Effector memory CD8-positive, alpha-beta T cell (primary cell): ENCODE data around the gene SH2B2.
"Not testable (repeated sequence)": the region's sequence is repeated elsewhere in the genome, so short reads cannot be mapped to it uniquely, and the experiment has no call there.

Experiments used
- ATAC-seq: fragments of 150-1000 bp; cut with Tn5 transposase; replicated peaks from 2 replicates; pipeline ENCODE4 v1.10.0; 2021; ENCODE audit warnings: mild to moderate bottlenecking, moderate library complexity
- DNase-seq, 3 experiments: peaks; one replicate each; pipeline ENCODE4 v3.0.0; 2021
- H3K27ac Mint-ChIP-seq, 2 donors: one replicate each; pipeline ENCODE4 v1.8.0; 2022; ENCODE audit warnings: mild to moderate bottlenecking in 2 of 2, mixed read lengths in 2 of 2, moderate library complexity in 2 of 2
- H3K27me3 Mint-ChIP-seq, 2 donors: one replicate each; pipeline ENCODE4 v1.8.0; 2022; ENCODE audit warnings: mixed read lengths in 2 of 2
- H3K36me3 Mint-ChIP-seq: one replicate; pipeline ENCODE4 v1.8.0; 2022; ENCODE audit warnings: mild to moderate bottlenecking, moderate library complexity, mixed read lengths; ENCODE audit not compliant: insufficient read depth
- H3K4me1 Mint-ChIP-seq, 2 donors: one replicate each; pipeline ENCODE4 v1.8.0; 2022; ENCODE audit warnings: low read depth in 2 of 2, mixed read lengths in 2 of 2
- H3K4me3 Mint-ChIP-seq, 2 donors: one replicate each; pipeline ENCODE4 v1.8.0; 2022; ENCODE audit warnings: mild to moderate bottlenecking in 2 of 2, mixed read lengths in 2 of 2, moderate library complexity in 2 of 2
- H3K9me3 Mint-ChIP-seq, 2 donors: one replicate each; pipeline ENCODE4 v1.8.0; 2022; ENCODE audit warnings: mixed read lengths in 2 of 2

SH2B2 gene

GRCh38 chr7:102317231-102318059 lies 30.8 kb downstream of the SH2B2 start:
- H3K4me1 Mint-ChIP-seq, result peaks cover 0 to 4% of the 10 kb centered on the region in 2 donors
- ATAC-seq, result no peak
- DNase-seq, result no peak
- H3K27ac Mint-ChIP-seq, result no peak overlapping the region
- H3K36me3 Mint-ChIP-seq, result peaks cover 4% of the 10 kb centered on the region
- no peak overlapping the region for H3K4me3 Mint-ChIP-seq
- peaks cover 2 to 20% of the 10 kb centered on the region in 2 donors for H3K27me3 Mint-ChIP-seq
- no peaks in the 10 kb centered on the region for H3K9me3 Mint-ChIP-seq

DNA sequence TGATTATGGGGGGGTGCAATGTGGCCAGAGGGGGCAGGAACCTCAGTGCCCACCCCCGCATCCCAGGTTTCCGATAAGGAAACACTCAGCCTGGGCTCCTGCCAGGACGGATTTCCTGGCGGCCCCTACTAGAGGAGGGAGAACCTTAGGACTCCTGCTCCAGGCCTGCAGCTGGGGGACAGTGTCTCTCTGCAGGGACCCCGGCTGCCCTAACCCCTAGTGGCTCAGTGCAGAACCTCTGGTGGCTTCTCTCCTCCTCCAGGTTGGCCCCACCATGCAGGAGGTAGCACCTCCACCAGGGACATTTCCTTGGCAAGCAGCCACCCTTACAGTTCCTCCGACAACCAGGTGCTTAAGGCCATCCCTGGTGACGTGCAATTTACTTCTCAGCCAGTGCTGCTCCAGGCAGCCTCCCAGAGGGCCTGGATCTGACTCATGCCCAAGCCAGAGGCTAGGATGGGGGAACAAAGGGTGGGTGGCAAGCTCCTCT lies 31.9 kb downstream of the SH2B2 start:
- peaks cover 0 to 4% of the 10 kb centered on the region in 2 donors for H3K4me1 Mint-ChIP-seq
- H3K27ac Mint-ChIP-seq, result no peak overlapping the region
- no peak for ATAC-seq
- no peak for DNase-seq
- H3K4me3 Mint-ChIP-seq, result no peak overlapping the region
- peaks cover 4% of the 10 kb centered on the region for H3K36me3 Mint-ChIP-seq
- H3K27me3 Mint-ChIP-seq, result peaks cover 6 to 29% of the 10 kb centered on the region in 2 donors
- H3K9me3 Mint-ChIP-seq, result no peaks in the 10 kb centered on the region

DNA sequence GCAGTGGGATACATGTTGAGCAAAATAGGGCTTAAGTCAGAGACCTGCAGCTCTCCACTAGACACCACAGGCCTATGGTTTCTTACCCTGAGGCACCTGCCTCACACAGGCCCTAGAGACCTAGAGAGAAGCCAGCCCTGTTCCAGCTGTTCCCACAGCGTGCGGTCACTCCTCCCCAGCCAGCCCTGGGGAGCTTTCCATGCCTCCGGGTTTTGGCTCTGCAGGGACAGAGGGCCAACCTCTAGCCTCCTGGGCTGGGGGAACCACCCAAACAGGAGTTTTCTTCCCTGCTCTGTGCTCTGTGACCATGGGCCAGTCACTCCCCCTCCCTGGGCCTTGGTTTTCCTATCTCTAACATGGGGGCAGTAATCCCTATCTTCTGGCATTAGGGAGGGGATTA lies 33.0 kb downstream of the SH2B2 start:
- no peak for ATAC-seq
- H3K27me3 Mint-ChIP-seq, result peaks cover 6 to 38% of the 10 kb centered on the region in 2 donors
- H3K4me1 Mint-ChIP-seq, result peaks cover 0 to 4% of the 10 kb centered on the region in 2 donors
- H3K36me3 Mint-ChIP-seq, result peaks cover 4% of the 10 kb centered on the region
- no peaks in the 10 kb centered on the region for H3K9me3 Mint-ChIP-seq
- no peak for DNase-seq
- no peak overlapping the region for H3K4me3 Mint-ChIP-seq
- H3K27ac Mint-ChIP-seq, result no peak overlapping the region

DNA sequence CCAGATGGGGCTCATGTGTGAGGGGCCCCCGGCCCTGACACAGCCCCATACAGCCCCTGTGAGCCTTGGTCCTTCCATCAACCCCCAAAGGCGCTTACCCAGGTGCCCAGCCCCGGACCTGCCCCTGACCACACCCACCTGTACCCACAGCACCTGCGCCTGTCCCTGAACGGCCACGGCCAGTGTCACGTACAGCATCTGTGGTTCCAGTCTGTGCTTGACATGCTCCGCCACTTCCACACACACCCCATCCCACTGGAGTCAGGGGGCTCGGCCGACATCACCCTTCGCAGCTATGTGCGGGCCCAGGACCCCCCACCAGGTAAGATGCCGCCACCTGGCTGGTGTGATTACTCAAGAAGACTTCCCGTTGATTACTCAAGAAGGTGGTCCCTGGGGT lies 33.5 kb downstream of the SH2B2 start:
- peaks cover 6 to 38% of the 10 kb centered on the region in 2 donors for H3K27me3 Mint-ChIP-seq
- ATAC-seq, result no peak
- no peak overlapping the region for H3K27ac Mint-ChIP-seq
- peaks cover 4% of the 10 kb centered on the region for H3K36me3 Mint-ChIP-seq
- H3K9me3 Mint-ChIP-seq, result no peaks in the 10 kb centered on the region
- H3K4me1 Mint-ChIP-seq, result peaks cover 0 to 4% of the 10 kb centered on the region in 2 donors
- no peak overlapping the region for H3K4me3 Mint-ChIP-seq
- DNase-seq, result no peak

DNA sequence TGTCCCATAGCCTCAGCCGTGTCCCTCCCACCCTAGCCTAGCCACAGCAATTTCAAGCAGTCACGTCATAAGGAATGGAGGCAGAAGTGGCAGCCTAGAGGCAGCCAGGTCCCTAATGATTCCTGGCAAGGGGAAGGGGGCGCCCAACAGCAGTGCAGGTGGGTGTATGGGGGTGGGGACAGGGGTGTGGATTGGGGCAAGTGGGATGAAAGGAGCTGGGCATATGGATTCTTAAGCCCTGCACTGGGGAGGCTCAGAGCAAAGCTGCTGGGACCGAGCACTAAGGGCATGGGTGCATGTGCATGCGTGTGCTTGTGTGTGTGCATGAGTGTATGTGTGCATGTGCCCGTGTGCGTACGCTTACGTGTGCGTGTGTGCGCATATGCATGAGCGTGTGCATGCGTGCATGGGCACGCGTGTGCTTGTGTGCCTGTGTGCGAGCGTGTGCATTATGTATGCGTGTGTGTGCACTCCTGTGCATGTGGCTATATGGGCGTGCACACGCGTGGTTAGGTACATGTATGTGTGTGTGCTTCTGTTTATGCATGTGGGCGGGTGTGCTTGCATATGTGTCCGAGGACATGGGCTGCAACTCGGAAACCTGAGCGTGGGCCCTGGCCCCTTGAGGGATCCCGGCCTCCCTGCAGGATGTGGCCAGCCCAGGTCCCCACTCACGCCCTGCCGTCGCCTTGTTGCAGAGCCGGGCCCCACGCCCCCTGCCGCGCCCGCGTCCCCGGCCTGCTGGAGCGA lies 34.1 kb downstream of the SH2B2 start:
- H3K36me3 Mint-ChIP-seq, result peaks cover 4% of the 10 kb centered on the region
- no peaks in the 10 kb centered on the region for H3K9me3 Mint-ChIP-seq
- no peak overlapping the region for H3K27ac Mint-ChIP-seq
- peaks cover 6 to 38% of the 10 kb centered on the region in 2 donors for H3K27me3 Mint-ChIP-seq
- no peak for DNase-seq
- H3K4me1 Mint-ChIP-seq, result peaks cover 0 to 4% of the 10 kb centered on the region in 2 donors
- no peak for ATAC-seq
- no peak overlapping the region for H3K4me3 Mint-ChIP-seq

DNA sequence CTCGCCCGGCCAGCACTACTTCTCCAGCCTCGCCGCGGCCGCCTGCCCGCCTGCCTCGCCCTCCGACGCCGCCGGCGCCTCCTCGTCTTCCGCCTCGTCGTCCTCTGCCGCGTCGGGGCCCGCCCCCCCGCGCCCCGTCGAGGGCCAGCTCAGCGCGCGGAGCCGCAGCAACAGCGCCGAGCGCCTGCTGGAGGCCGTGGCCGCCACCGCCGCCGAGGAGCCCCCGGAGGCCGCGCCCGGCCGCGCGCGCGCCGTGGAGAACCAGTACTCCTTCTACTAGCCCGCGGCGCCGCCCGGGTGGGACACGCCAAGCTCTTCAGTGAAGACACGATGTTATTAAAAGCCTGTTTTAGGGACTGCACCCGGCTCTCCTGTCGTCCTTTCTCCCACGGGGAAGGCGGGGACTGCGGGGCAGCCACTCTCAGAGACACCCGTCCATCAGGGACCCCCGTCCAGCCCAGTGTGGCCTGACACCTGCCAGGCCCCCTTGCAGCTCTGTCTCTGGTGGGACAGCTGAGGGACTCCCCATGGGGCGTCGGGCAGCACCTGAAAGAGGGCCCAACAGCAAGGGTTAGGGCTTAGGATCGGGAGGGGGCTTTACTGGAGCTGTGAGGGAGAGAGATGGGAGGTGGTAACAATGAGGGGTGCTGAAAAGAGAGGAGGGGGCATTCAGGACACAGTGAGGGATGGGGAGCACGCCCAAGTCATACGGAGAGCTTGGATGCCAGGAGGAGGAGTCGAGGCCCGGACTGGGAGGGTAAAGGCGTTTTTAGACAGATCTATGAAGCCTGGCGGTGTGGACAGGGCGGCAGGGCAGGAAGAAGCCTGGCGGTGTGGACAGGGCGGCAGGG lies 34.9 kb downstream of the SH2B2 start:
- ATAC-seq, result peak; percentile 74
- H3K4me3 Mint-ChIP-seq, result peak overlapping the region; percentile 21 to 48
- DNase-seq, result peak in 1 of 3 experiments; percentile 4
- H3K36me3 Mint-ChIP-seq, result peaks cover 4% of the 10 kb centered on the region
- H3K4me1 Mint-ChIP-seq, result peaks cover 0 to 4% of the 10 kb centered on the region in 2 donors
- no peaks in the 10 kb centered on the region for H3K9me3 Mint-ChIP-seq
- no peak overlapping the region for H3K27ac Mint-ChIP-seq
- H3K27me3 Mint-ChIP-seq, result peaks cover 6 to 38% of the 10 kb centered on the region in 2 donors

GRCh38 chr7:102322202-102322715 lies 35.6 kb downstream of the SH2B2 start:
- Mint-ChIP-seq H3K27me3 (peaks cover 6 to 43% of the 10 kb centered on the region in 2 donors), H3K36me3 (peaks cover 2% of the 10 kb centered on the region), H3K27ac (peak overlapping the region in 1 of 2 donors; percentile 5), H3K4me3 (peak overlapping the region; percentile 13 to 48), H3K4me1 (peaks cover 0 to 4% of the 10 kb centered on the region in 2 donors), H3K9me3 (no peaks in the 10 kb centered on the region)
- DNase-seq (no peak), ATAC-seq (no peak)

GRCh38 chr7:102323914-102324195 lies 37.2 kb downstream of the SH2B2 start:
- ATAC-seq, result no peak
- Mint-ChIP-seq H3K4me1 (peaks cover under 1 to 4% of the 10 kb centered on the region in 2 donors), H3K36me3 (no peaks in the 10 kb centered on the region), H3K9me3 (no peaks in the 10 kb centered on the region), H3K27ac (no peak overlapping the region), H3K4me3 (no peak overlapping the region), H3K27me3 (peaks cover 13 to 58% of the 10 kb centered on the region in 2 donors)
- DNase-seq, result no peak

DNA sequence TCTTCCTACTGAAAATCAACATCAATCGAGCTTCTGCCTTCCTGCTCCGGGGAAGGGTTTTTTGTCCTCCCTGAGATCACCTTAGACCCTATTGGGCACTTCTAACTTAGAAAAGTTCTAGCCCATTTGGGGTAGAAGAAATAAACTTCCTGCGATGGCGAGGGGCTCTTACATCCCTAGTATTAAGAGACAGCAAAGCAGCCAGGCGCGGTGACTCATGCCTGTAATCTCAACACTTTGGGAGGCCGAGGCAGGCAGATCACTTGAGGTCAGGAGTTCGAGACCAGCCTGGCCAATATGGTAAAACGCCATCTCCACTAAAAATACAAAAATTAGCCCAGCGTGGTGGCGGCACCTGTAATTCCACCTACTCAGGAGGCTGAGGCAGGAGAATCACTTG lies 38.4 kb downstream of the SH2B2 start:
- H3K4me1 Mint-ChIP-seq, DNase-seq, H3K4me3 Mint-ChIP-seq, H3K27ac Mint-ChIP-seq, H3K36me3 Mint-ChIP-seq, ATAC-seq, H3K9me3 Mint-ChIP-seq: not testable (repeated sequence)
- H3K27me3 Mint-ChIP-seq, result peaks cover 13 to 62% of the 10 kb centered on the region in 2 donors

- Mint-ChIP-seq H3K27me3 (peaks cover 13 to 55% of the 10 kb centered on the region in 2 donors), H3K9me3 (no peaks in the 10 kb centered on the region), H3K4me3 (no peak overlapping the region), H3K4me1 (peaks cover 4 to 6% of the 10 kb centered on the region in 2 donors), H3K27ac (no peak overlapping the region), H3K36me3 (peaks cover 3% of the 10 kb centered on the region)
- ATAC-seq (no peak), DNase-seq (no peak)
These were observed 39.7 kb downstream of the SH2B2 start for GRCh38 chr7:102326157-102326889.

GRCh38 chr7:102327183-102327582 lies 40.5 kb downstream of the SH2B2 start:
- H3K4me1 Mint-ChIP-seq, H3K36me3 Mint-ChIP-seq, DNase-seq, ATAC-seq, H3K9me3 Mint-ChIP-seq, H3K27ac Mint-ChIP-seq: not testable (repeated sequence)
- H3K4me3 Mint-ChIP-seq, result peak overlapping the region in 1 of 2 donors; percentile 66
- peaks cover 13 to 55% of the 10 kb centered on the region in 2 donors for H3K27me3 Mint-ChIP-seq

- Mint-ChIP-seq H3K27ac (peak overlapping the region; percentile 77 to 96), H3K4me3 (peak overlapping the region in 1 of 2 donors; percentile 65), H3K27me3 (peaks cover 12 to 52% of the 10 kb centered on the region in 2 donors)
- not testable (repeated sequence) for H3K36me3 Mint-ChIP-seq, H3K9me3 Mint-ChIP-seq, H3K4me1 Mint-ChIP-seq, DNase-seq
- ATAC-seq, result peak; percentile 42
These were observed 42.2 kb downstream of the SH2B2 start for GRCh38 chr7:102328863-102329262.
